Muscle layer of colon (tissue), 2 donors: ENCODE measurements around the gene ARMC3.
"Not testable (repeated sequence)": the region's sequence is repeated elsewhere in the genome, so short reads cannot be mapped to it uniquely, and the experiment has no call there.

Source experiments
- H3K27ac ChIP-seq: one replicate; pipeline ENCODE4 v1.7.0; 2013; ENCODE audit warnings: low read depth, mild to moderate bottlenecking, low read length, moderate library complexity
- H3K27me3 ChIP-seq, 2 donors: one replicate each; pipeline ENCODE4 v1.7.0; 2013; ENCODE audit warnings: low read length in 2 of 2, mild to moderate bottlenecking in 2 of 2; ENCODE audit not compliant: insufficient read depth in 2 of 2, control insufficient read depth in 1 of 2
- H3K36me3 ChIP-seq: one replicate; pipeline ENCODE4 v1.7.0; 2013; ENCODE audit warnings: mild to moderate bottlenecking, low read length; ENCODE audit not compliant: insufficient read depth
- H3K4me1 ChIP-seq: one replicate; pipeline ENCODE4 v1.7.0; 2013; ENCODE audit warnings: mild to moderate bottlenecking, low read length; ENCODE audit not compliant: insufficient read depth
- H3K4me3 ChIP-seq, 2 donors: one replicate each; pipeline ENCODE4 v1.7.0; 2013; ENCODE audit warnings: low read length in 2 of 2, low read depth in 1 of 2, mild to moderate bottlenecking in 1 of 2, moderate library complexity in 1 of 2
- H3K9ac ChIP-seq: one replicate; pipeline ENCODE4 v1.7.0; 2013; ENCODE audit warnings: low read length
- H3K9me3 ChIP-seq: one replicate; pipeline ENCODE4 v1.7.0; 2013; ENCODE audit warnings: mild to moderate bottlenecking, low read length
- donor health status: abdominal sarcoma.
- donor health status: Adenocarcinoma of cecum.

Gene ARMC3

GRCh38 chr10:22906767-22907166 is 21.1 kb upstream of the ARMC3 start:
- Histone ChIP-seq H3K36me3 (no peaks in the 10 kb centered on the region), H3K4me3 (no peak overlapping the region), H3K9me3 (no peaks in the 10 kb centered on the region), H3K27me3 (no peaks in the 10 kb centered on the region), H3K4me1 (no peaks in the 10 kb centered on the region), H3K9ac (no peak overlapping the region), H3K27ac (no peak overlapping the region)

GRCh38 chr10:22908837-22909236 is 19.0 kb upstream of the ARMC3 start:
- Histone ChIP-seq H3K4me1 (no peaks in the 10 kb centered on the region), H3K4me3 (no peak overlapping the region), H3K36me3 (no peaks in the 10 kb centered on the region)

GRCh38 chr10:22909673-22910072 is 18.2 kb upstream of the ARMC3 start:
- H3K27ac ChIP-seq, H3K9ac ChIP-seq, H3K4me1 ChIP-seq, H3K27me3 ChIP-seq, H3K4me3 ChIP-seq, H3K36me3 ChIP-seq, H3K9me3 ChIP-seq: not testable (repeated sequence)

More at GRCh38 chr10:22908837-22909236, 19.0 kb upstream of the ARMC3 start:
- Histone ChIP-seq H3K27ac (no peak overlapping the region), H3K27me3 (no peaks in the 10 kb centered on the region), H3K9ac (no peak overlapping the region), H3K9me3 (no peaks in the 10 kb centered on the region)

GRCh38 chr10:22911067-22911466 is 16.8 kb upstream of the ARMC3 start:
- H3K9ac ChIP-seq: no peak overlapping the region
- H3K4me3 ChIP-seq: no peak overlapping the region
- no peaks in the 10 kb centered on the region for H3K4me1 ChIP-seq
- no peak overlapping the region for H3K27ac ChIP-seq
- H3K36me3 ChIP-seq: no peaks in the 10 kb centered on the region
- H3K27me3 ChIP-seq: no peaks in the 10 kb centered on the region
- H3K9me3 ChIP-seq: no peaks in the 10 kb centered on the region

- Histone ChIP-seq H3K9ac (no peak overlapping the region), H3K27me3 (no peaks in the 10 kb centered on the region), H3K36me3 (no peaks in the 10 kb centered on the region), H3K27ac (no peak overlapping the region), H3K4me1 (no peaks in the 10 kb centered on the region), H3K9me3 (no peaks in the 10 kb centered on the region), H3K4me3 (no peak overlapping the region)
Observed at GRCh38 chr10:22911889-22912762, 15.7 kb upstream of the ARMC3 start.

- no peaks in the 10 kb centered on the region for H3K36me3 ChIP-seq
- H3K27ac ChIP-seq: no peak overlapping the region
- no peaks in the 10 kb centered on the region for H3K27me3 ChIP-seq
- H3K4me1 ChIP-seq: no peaks in the 10 kb centered on the region
- H3K9me3 ChIP-seq: no peaks in the 10 kb centered on the region
- no peak overlapping the region for H3K9ac ChIP-seq
- H3K4me3 ChIP-seq: no peak overlapping the region
Observed at GRCh38 chr10:22912763-22913384, 15.0 kb upstream of the ARMC3 start.

- Histone ChIP-seq H3K9ac (no peak overlapping the region), H3K27me3 (no peaks in the 10 kb centered on the region), H3K4me3 (no peak overlapping the region), H3K9me3 (no peaks in the 10 kb centered on the region), H3K4me1 (no peaks in the 10 kb centered on the region), H3K27ac (no peak overlapping the region), H3K36me3 (no peaks in the 10 kb centered on the region)
Observed at GRCh38 chr10:22913474-22914092, 14.3 kb upstream of the ARMC3 start.

- H3K27me3 ChIP-seq: no peaks in the 10 kb centered on the region
- H3K27ac ChIP-seq: no peak overlapping the region
- no peaks in the 10 kb centered on the region for H3K9me3 ChIP-seq
- no peaks in the 10 kb centered on the region for H3K36me3 ChIP-seq
- no peak overlapping the region for H3K4me3 ChIP-seq
- H3K9ac ChIP-seq: no peak overlapping the region
- no peaks in the 10 kb centered on the region for H3K4me1 ChIP-seq
Observed at GRCh38 chr10:22915314-22915713, 12.5 kb upstream of the ARMC3 start.

GRCh38 chr10:22925088-22925487 is 2.8 kb upstream of the ARMC3 start:
- no peaks in the 10 kb centered on the region for H3K4me1 ChIP-seq
- no peaks in the 10 kb centered on the region for H3K9me3 ChIP-seq
- no peaks in the 10 kb centered on the region for H3K27me3 ChIP-seq
- no peaks in the 10 kb centered on the region for H3K36me3 ChIP-seq
- no peak overlapping the region for H3K9ac ChIP-seq
- H3K4me3 ChIP-seq: no peak overlapping the region
- H3K27ac ChIP-seq: no peak overlapping the region

- Histone ChIP-seq H3K4me1 (no peaks in the 10 kb centered on the region), H3K9me3 (no peaks in the 10 kb centered on the region), H3K27ac (no peak overlapping the region), H3K4me3 (peak overlapping the region in 1 of 2 donors; percentile 40), H3K27me3 (no peaks in the 10 kb centered on the region), H3K36me3 (no peaks in the 10 kb centered on the region), H3K9ac (no peak overlapping the region)
Observed at GRCh38 chr10:22927166-22927565, 687 bp upstream of the ARMC3 start.

- not testable (repeated sequence) for H3K27me3 ChIP-seq, H3K4me1 ChIP-seq, H3K36me3 ChIP-seq
Observed at GRCh38 chr10:22929053-22929452, 1.2 kb downstream of the ARMC3 start.

More at GRCh38 chr10:22929053-22929452, 1.2 kb downstream of the ARMC3 start:
- not testable (repeated sequence) for H3K27ac ChIP-seq, H3K9ac ChIP-seq, H3K4me3 ChIP-seq, H3K9me3 ChIP-seq
